K562 treated with DMSO at 1 percent for 4 hours (cell line): ENCODE data around the gene TBRG4. TPM values are rescaled to one million over a fixed set of nuclear protein-coding genes. Genes with fewer than 3 reads are reported as not detected.

ENCODE experiments used
- total RNA-seq: library from RNA; unstranded; fragments of 300-600 nt; gene quantifications from 2 replicates; pipeline ENCODE4 v1.2.3, GENCODE V29; 2022; ENCODE audit not compliant: insufficient read depth

The TBRG4 gene
- 108 and 119 TPM in 2 replicates for total RNA-seq

GRCh38 chr7:45111298-45112223, at the start of gene TBRG4:
Gene TBRG4, minus strand, starts transcription at chr7:45111697. Its CDS starts 2,460 bp downstream, at chr7:45109237.

GRCh38 chr7:45157653-45158401, 46.3 kb upstream of the TBRG4 start, which contains the start of gene RAMP3:
Gene RAMP3, plus strand, starts transcription at chr7:45157791. Its CDS starts 38 bp downstream, at chr7:45157829.

DNA sequence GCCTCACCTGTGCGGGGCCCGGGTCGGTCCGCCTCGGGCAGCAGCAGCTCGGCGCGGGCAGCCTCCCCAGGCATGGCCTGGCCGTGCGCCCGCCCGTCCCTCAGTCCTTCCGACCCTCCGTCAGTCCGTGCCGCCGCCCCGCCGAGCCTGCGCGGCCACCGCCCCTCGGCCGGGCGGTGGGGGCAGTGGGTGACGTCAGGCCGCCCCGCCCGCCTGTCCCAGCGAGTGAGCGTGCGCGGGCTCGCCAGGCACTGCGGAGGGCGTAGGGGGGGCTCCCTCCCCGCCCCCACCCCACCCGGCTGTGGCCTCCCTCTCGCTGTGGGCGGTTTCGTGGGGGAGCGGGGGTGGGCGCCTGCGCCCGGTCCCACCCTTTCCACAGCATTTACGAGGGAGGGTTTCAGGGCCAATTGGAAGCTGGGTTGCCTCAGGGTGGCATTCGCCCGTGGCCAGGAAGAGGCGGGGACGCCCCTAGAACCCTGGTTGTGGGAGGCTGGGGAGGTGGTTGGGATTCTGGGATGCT, 22.6 kb downstream of the TBRG4 start, which contains the start of gene NACAD:
Gene NACAD (minus strand): TSS at position 149 of the 520 bp plus-strand sequence. CDS start 75 bp downstream, at position 74.

Other genes with a start within 250 kb of the TBRG4 start
- 5.5 and 8.1 TPM in 2 replicates for gene PURB, start 226.2 kb downstream of the TBRG4 start, total RNA-seq
- gene MYO1G, start 132.7 kb downstream of the TBRG4 start, total RNA-seq, result 0.31 TPM in 1 of 2 replicates, not detected in the other
- 34.5 and 35.5 TPM in 2 replicates for gene CCM2, start 111.5 kb downstream of the TBRG4 start, total RNA-seq
- gene NACAD, start 22.7 kb downstream of the TBRG4 start, total RNA-seq, result not detected in 2 replicates
- not detected in 2 replicates for gene RAMP3, start 46.1 kb upstream of the TBRG4 start, total RNA-seq